Measurements from ENCODE around the gene ATP2A3.

ATP2A3 gene

DNA sequence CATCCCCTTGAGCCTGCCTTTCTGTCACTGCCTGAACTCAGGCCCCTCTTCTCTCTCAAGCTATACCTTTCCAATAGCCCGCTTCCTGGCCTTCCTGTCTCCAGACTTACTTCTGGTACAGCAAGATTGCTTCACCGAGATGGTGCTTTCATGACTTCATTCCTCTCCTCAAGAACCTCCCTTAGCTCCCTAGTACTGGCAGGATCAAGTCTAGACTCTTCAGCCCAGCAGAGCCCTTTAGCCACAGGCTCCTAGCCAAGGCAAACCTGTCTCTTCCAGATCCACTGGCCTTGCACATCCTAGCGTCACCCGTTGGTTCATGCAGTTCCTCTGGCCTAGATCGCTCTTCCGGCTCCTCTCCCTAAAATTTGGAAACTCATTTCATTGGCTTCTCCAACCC is 6.4 kb upstream of the ATP2A3 start:
- DNase-seq, result no peak

DNA sequence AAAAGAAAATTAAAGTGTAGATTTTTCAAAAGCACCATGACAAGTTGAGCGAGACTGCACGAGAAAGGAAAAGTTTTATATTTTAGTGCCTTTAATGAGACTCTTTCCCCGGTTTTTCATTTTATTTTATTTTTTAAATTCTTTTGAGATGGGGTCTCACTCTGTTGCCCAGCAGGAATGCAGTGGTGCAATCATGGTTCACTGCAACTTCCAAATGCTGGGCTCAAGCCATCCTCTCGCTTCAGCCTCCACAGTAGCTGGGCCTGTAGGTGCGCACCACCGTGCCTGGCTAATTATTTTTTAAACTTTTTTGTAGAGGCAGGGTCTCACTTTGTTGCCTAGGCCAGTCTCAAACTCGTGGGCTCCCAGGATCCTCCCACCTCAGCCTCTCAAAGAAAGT is 5.7 kb upstream of the ATP2A3 start:
- DNase-seq, result no peak

DNA sequence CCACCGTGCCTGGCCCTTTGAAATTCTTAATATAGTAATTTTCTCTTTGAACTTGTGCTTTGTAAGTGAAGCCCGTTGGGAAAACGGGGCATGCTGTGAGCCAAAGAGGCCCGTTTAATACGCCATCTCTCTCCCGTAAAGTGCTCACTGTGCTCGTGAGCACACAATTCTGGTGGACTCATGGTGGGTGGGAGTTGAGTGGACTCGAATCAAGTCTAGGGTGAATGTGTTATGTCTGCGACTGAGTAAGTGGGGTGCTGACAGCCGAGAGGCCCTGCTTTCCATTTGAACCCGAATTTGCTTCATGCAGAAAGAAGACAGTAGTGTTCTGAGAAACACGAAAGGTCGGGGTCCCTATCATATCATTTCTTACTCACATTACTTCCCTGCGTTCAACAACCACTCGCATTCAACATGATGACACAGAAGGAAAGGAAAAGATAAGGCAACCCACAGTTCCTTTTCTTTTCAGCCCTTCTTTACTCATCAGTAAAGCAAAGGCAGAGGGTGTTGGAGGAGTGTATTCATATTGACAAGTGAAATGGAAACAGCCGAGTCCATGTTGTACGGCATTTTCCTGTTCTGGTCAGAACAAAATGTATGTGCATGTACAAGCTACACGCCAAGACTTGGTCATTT is 4.8 kb upstream of the ATP2A3 start:
- no peak for DNase-seq

DNA sequence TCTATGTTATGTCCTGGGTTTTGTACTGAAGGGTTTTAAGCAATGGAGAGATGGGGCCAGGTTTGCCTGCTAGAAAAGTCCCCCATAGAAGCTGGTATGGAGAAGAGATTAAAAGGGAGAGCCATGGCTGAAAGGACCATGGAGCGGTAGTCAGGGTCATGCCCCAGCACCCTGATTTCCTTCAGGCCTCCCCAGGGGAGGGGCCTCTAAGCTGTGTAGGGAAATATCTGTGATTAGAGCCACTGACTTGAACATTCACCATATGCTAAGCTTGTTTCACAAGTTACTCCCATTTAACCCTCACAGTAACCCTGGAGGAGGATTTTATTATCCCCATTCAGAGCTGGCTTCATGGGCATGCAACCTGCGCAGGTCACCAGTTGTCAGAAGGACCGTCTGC is 3.8 kb upstream of the ATP2A3 start:
- DNase-seq, result no peak

DNA sequence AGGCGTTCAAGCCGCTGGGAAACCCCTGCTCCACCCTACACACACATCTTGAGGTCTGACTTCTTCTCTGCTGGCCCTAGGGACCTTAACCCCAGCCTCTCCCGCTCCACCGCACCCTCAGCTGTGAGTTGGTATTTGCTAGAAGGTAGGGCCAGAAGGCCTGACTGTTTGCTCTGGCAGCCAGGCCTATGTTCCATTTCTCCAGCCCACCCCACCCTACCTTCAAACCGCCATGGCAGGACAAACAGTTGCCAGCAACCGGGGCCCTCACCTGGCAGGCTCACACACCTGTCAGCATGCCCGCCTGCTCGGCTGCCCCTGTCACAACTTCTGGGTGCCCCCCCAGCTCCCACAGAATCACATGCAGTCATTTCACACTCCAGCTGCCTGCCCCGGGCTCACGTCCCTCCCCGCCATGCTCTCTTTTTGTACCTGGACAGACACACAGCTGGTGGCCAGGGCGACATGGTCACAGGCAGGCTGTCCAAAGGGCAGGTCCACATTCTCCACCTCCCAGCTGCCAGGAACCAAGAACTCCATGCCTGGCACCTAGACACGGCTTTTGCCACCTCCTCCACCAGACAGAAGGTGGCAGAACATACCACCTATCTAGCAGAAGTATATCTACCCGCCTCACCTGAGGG is 2.6 kb upstream of the ATP2A3 start:
- DNase-seq, result no peak

DNA sequence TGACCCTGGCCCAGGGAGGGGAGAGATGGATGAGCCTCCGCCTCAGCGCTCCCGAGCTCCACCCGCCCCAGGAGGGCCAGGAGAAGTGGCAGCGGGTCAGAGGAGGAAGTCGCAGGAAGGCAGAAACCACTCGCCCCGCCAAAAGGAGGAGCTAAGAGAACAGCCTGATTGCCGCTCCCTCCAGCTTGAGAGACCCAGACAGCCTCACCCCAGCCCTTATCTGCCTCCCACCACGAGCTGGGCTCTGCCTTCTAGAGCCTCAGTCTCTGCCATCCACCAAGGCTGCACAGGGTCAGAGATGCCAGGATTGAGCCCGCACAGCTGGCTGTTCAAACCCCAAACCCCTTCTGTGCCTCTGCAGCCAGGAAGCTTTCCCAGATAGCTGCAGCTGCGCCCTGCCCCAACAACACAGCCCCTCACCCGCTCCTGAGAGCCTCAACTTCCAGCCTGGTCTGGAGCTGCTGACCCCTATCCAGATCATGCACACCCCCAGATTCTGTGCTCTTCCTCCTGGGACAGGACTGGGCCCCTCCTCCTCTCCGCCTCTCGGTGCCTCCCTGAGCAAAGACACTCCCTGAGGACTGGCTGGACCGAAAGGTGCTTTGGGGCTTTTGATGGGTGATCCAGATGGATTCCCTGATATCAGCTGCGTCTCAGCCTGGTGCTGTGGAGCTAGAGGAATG is 1.0 kb upstream of the ATP2A3 start:
- peak; percentile 36 for DNase-seq

DNA sequence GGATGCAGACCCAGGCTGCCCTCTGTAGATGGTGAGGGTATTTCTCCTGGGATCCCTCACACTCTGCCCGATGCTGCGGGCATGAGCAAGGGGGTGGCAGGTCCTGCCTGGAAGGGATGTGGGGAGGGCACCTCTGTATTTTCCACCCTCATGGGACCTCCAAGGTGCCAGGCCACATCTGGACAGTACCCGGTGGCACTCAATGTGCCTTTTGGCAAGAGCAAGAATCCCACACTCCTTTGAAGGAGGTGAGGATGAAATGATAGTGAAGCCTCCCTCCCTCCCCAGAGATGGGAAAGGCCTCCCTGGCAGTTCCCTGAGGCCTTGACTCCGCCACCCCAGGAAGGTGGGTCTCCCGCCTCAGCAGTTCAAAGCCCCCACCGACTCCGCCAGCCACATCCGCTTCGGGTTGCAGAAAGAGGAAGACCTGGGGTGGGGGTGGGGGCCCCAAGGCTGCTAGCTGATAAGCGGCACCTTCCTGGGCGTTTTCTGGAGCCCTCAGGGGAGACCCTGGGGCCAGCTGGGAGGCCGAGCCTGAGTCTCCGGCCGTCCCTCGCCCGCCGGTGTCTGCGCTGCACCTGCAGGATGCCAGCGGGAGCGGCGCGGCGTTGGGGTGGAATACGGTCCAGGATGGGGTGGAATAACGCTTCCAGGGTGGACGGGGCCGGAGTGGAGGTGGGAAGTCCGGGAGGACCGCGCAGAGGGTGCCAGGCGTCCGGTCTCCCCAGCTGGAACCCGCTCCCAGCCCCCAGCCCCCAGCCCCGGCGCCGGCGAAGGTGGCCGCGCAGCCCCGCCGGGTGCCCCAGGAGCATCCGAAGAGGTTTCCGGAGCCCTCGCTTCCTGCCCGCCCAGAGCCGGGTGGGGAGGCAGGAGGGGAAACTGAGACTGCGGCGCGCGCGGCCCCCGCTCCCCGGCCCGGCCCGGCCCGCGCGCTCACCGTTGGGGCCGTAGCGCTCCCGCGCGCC is 718 bp downstream of the ATP2A3 start:
- no peak for DNase-seq

DNA sequence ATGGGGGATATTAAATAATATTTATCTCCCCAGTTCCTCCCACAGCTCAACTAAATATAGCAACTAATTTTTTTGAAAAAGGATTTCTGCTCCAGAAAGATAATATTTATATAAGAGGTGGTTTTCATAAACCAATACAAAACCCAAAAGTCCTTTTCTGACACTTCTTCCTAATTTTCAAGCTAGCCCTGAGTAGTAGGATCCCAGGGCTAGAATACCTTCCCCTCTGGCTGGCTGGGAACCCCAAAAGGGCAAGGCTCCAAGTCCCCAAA is 1.3 kb downstream of the ATP2A3 start:
- no peak for DNase-seq

DNA sequence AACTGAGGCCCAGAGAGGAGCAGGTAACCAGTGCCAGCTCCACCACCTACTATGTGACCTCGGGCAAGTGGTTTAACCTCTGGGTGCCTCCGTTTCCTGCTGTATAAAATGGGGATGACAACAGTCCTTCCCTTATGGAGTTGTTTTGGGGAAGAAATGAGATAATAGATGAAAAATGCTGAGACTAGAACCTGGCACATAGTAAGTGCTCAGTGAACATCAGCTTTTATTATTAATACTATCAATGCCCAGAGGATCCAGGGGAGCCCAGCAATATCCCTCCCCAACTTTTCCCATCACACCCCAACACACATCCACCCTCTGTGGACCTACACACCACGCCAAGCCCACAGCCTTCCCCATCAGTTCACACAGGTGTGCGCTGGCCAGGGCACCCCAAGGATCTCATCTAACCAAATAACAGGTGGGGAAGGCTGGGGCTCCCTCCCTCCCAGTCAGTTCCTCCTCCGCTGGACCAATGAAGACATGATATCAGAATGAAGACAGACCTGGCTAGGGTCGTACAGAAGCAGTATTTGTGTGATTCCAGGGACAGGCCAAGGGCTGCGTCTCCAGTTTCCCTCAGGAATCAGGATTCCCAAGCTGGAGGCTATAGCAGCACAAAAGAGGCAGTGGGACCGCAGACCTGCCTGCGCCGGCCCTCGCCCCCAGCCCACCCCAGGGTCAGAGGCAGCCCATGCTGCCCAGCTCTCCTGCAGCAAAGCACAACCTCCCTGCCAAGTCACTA is 1.8 kb downstream of the ATP2A3 start:
- DNase-seq, result no peak

DNA sequence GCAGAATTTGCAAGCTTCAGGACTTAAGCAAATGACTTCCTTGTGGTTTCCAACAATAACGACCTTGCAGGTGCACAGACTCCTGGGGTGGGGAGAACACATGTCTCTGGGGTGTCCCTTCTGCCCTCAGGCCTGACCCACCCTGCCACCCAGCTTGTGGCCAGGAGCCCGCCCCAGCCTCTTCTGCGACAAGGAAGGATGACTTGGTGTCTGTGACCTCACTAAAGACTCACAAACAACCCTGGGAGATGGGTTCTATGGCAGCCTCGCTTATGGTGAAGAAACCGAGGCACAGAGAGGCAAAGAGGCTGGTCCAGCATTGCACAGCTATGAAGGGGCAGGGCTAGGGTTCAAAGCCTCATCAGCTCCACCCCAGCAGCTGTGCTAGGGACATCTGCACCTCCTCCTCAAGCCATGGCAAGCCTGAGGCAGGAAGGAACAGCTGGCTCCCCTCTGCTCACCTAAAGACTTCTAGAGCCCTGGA is 2.6 kb downstream of the ATP2A3 start:
- no peak for DNase-seq

DNA sequence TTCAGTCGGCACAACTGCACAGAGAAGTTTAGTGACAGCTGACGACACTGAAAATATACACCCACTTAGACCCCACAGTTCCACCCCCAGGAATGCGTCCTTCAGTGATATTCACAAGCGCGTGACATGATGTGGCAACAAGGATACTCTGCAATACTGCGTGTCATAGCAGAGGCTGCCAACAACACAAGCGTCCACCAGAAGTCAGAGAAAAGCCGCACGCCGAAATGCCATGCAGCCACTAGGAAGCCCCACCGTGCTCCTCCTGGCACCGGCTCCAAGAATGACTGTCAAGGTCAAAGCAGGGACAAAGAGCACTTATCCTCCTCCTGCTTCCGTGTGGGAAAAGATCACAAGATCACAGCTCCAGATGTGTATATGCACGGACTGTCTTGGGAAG is 3.5 kb downstream of the ATP2A3 start:
- DNase-seq, result no peak

DNA sequence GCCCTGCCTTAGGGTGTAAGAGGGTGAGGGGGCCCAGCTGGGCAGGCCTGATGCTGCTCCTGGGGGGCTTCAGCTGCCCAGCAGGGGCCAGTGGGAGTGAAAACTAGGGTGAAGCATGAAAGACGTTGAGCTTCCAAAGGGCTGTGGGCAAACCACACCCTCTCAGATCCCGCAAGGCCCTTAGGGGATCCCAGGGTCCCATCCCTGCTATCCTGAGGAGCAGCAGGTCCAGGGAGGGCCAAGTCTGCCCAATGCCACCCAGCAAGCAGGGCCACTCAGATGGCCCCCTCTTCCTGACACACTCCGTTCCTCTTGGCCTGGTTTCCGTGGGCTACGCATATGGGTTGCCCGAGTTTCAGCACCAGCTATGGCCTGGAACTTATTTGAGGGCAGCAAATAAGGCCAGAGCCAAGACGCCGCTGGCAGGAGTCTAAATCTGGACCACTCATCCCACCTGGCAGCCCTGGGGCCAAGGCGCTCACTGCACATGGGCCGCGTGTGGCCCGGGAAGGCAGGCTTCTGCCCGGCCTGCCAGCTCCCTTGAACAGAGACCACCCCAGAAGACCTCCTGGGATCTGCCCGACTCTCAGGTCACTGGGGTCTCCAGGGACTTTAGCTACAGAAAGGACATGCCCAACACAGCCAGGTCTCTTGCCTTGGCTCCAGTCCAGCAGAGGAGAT is 4.2 kb downstream of the ATP2A3 start:
- DNase-seq, result no peak

DNA sequence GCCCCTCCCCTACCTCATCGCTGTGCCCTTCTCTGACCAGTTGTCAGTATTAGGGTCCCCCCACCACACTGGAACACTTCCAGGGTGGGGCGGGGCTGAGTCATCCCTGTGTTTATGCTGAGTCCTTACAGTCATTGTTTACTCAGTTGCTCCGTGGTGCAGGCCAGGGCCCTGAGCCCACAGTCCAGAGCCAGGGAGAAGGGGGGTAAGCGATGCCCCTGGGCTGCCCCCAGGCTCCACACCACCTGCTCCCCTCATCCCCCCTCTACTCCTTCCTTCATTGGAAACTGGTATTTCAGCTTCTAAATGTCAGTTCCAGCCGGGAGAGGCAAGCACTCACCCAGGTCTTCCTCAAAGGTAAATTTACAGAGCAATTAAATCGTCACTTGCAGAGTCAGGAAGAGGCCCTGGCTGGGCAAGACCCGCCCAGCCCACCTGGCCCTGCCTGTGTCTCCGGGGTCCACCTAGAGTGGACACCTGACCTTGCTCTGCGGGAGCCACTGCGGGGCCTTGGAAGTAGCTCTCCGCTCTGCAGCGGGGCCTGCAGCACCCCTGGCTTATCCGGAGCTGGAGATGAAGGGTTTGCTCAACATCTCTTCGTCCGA is 4.8 kb downstream of the ATP2A3 start:
- no peak for DNase-seq

DNA sequence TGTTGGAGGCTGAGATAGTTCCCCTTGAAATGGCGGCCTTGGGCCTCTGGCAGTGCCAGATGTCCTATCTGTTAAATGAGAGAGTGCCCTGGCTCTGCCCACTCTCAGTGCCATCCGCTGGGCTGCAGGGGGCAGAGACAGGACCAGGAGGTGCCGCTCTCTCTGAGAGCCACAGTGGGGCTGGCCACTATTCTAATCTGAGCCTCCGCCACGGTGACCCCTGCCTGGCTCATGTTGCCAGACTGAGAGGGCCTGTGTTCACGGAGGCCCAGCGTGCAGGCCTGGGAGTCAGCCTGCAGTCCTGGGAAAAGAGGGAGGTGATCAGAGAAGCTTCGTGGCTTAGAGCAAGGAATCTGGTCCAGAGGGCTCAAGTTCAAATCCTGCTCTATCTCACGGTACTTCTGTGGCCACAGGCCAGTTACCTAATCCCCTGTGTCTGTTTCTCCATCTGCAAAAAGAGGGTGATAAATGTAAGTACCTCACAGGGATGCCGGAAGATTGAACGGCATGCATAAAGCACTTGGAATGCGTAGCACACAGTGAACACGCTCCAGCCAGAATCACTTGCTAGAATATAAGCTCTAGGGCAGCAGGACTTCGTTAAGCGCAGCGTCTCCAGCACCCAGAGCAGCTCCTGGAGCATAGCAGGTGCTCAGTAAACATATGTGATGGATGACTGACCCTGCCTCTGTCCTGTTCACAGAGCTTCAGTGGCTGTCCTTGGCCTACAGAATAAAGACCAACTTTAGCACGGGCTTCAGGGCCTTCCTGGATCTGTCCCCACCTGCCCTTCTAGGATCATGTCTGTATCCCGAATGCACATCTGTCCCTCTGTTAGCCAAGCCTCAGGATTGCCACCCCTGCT is 6.3 kb downstream of the ATP2A3 start:
- no peak for DNase-seq

DNA sequence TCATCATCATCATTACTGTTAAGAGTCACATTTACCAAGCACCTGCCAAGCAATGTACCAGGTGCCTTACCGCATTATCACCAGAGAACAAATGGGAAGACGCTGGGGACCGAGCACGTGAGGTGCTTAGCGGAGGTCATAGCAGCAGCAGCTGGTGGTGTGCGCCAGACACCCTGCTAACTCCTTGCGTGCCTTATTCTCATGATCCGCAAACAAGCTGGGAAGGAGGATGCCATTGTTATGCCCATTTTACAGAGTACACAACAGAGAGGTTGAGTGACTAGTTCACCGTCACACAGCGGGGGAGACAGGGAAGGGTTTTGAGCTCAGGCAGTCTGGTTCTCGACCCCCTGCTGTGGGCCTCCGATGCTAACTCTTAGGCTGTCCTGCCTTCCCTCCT is 7.3 kb downstream of the ATP2A3 start:
- DNase-seq, result peak; percentile 52

DNA sequence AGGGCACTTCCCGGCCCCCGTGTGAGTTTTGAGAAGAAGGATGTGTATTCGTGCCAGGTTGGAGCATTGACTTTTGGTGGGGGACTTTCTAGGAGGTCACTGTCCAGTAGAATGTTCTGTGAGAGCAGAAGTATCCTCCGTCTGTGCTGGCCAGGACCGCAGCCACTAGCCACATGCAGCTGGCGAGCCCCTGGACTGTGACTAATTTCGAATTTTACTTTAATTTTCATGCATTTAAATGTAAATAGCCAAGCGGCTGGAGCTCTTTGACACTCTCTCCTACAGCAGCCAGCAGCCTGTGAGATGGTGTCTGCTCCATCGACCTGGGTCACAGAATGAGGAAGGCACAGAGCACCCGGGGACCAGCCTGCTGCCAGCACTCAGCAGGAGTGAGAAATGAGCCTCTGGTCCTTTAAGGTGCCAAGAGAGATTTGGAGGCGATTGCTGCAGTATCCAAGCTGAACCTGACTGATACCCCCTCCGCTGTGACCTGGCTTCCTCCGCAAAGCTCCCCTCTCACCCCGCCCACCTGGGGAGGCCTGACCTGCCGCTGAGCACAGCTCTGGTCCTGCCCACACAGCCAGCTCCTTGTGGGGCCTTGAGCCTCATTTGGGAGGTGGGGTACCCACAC is 7.8 kb downstream of the ATP2A3 start:
- no peak for DNase-seq

DNA sequence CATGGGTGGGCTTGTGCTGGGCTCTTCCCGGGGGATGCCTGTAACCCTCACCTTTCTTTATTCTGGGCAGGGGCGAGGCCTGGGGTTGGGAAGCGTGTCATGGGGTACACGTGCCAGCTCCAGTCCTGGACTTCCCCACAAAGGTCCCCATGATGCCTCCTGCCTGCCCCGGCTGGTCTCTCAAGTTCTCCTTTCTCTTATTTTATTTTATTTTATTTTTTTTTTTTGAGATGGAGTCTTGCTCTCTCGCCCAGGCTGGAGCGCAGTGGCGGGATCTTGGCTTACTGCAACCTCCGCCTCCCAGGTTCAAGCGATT is 8.6 kb downstream of the ATP2A3 start:
- no peak for DNase-seq

DNA sequence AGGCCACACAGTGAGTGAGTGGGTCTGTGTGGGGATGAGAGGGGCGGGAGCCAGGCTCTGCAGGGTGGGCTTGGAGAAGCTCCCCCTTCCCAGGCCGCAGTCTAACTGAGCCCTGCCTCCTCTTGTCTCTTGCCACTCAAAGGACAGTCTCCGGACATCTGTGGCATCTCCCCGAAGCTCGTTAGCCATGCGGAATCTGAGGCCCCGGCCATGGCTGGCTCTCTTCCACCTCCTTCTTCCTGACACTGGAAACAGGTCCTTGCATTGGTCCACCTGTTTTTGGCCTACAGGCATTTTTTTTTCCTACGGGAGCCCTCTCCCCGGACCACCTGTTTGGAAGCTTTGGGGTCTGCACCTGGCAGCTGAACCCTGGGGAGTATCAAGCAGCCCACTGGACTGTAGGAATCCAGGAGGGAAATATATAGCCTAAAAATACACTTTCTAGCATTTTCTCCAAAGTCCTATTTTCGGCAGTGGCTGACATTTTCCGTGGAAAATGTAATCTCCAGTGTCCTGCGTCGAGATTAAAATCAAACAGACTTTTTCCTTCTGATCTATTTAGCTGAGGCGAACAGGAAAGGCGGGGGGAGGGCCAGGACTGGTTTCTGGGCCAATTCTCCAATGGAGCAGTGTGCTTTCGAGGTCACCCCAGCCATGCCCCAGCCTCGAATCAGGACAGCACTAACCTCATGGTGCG is 9.1 kb downstream of the ATP2A3 start:
- no peak for DNase-seq

DNA sequence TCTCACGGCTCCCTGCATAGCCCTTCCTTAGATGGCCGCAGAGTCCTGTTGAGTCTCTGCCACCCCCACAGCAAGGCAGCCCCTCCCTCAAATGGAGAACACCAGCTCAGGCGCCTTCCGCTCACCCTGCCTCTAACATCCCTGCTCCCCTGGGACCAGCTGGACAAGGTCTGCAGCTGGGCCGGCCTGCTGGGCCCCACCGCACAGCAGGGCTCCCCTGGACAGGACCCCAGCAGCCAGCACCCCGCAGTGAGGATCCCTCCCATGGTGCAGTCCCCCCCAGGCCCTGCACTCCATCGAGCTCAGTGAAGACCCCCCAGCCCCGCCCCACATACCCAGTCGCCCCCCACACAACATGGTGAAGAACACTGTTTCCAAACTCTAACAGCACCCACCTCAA is 10.2 kb downstream of the ATP2A3 start:
- no peak for DNase-seq

DNA sequence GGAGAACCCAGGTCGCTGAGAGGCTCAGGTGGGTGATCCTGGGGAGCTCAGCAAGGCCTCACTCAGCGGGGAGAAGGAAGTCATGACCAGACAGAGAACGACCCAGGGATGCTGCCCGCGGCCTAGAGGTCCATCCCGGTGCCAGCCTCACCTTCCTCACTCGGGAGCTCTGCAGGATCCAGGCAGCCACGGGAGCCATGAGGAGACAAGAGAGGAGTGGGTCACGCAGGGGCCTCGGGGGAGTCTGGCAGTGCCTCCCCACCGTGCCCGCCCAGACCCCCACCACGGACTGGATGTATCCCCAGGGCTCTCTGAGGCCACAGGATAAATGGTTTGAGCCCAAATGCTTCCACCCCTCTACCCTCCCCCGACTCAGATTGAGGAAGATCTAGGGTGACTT is 10.7 kb downstream of the ATP2A3 start:
- no peak for DNase-seq
